H9 (cell line): ENCODE data around the gene MUC22. TPM values are rescaled to one million over a fixed set of nuclear protein-coding genes. Genes with fewer than 3 reads are reported as not detected.
A peak's percentile ranks its signal among the peaks of the same experiment; 100 is the strongest.

ENCODE experiments used
- DNase-seq: peaks from one replicate; pipeline ENCODE4 v3.0.0-alpha.2; 2017
- H2AFZ ChIP-seq: one replicate; pipeline ENCODE4 v1.6.1; 2013; ENCODE audit warnings: mild to moderate bottlenecking, low read length, control low read depth, moderate library complexity
- H2AK5ac ChIP-seq: 2 replicates; pipeline ENCODE4 v1.6.1; 2013; ENCODE audit warnings: low read length, control low read depth, mixed read lengths; ENCODE audit not compliant: insufficient read length
- H2BK120ac ChIP-seq: one replicate; pipeline ENCODE4 v1.6.1; 2013; ENCODE audit warnings: low read depth, mild to moderate bottlenecking, low read length, control low read depth, inconsistent platforms; ENCODE audit not compliant: poor library complexity, severe bottlenecking
- H2BK12ac ChIP-seq: 2 replicates; pipeline ENCODE4 v1.6.1; 2013; ENCODE audit warnings: low read length, control low read depth, mixed read lengths, low read depth; ENCODE audit not compliant: insufficient read length
- H2BK15ac ChIP-seq: 2 replicates; pipeline ENCODE4 v1.6.1; 2013; ENCODE audit warnings: low read depth, low read length, control low read depth
- H2BK20ac ChIP-seq: one replicate; pipeline ENCODE4 v1.6.1; 2013; ENCODE audit warnings: low read depth, mild to moderate bottlenecking, low read length, control low read depth, inconsistent platforms; ENCODE audit not compliant: poor library complexity, severe bottlenecking
- H2BK5ac ChIP-seq: 2 replicates; pipeline ENCODE4 v1.6.1; 2013; ENCODE audit warnings: low read length, control low read depth, mixed read lengths; ENCODE audit not compliant: insufficient read length
- H3K14ac ChIP-seq: 2 replicates; pipeline ENCODE4 v1.6.1; 2013; ENCODE audit warnings: low read length, control low read depth; ENCODE audit not compliant: insufficient read depth
- H3K18ac ChIP-seq: 2 replicates; pipeline ENCODE4 v1.6.1; 2013; ENCODE audit warnings: low read depth, mild to moderate bottlenecking, mixed read lengths, low read length, control low read depth; ENCODE audit not compliant: insufficient read length
- H3K23ac ChIP-seq: 2 replicates; pipeline ENCODE4 v1.6.1; 2013; ENCODE audit warnings: low read length, control low read depth, mixed read lengths, low read depth; ENCODE audit not compliant: insufficient read length
- H3K23me2 ChIP-seq: 2 replicates; pipeline ENCODE4 v1.6.1; 2013; ENCODE audit warnings: low read depth, mild to moderate bottlenecking, mixed read lengths, low read length, control low read depth; ENCODE audit not compliant: insufficient read length, poor library complexity, severe bottlenecking
- H3K27ac ChIP-seq: 2 replicates; pipeline ENCODE4 v1.5.1; 2013; ENCODE audit warnings: low read length, control low read depth, mixed read lengths, low read depth; ENCODE audit not compliant: insufficient read length
- H3K27me3 ChIP-seq: 2 replicates; pipeline ENCODE4 v1.6.1; 2013; ENCODE audit warnings: low read length, control low read depth, inconsistent platforms; ENCODE audit not compliant: insufficient read depth
- H3K4ac ChIP-seq: 2 replicates; pipeline ENCODE4 v1.6.1; 2013; ENCODE audit warnings: low read depth, mild to moderate bottlenecking, control low read depth, inconsistent platforms, low read length, moderate library complexity
- H3K4me1 ChIP-seq: 2 replicates; pipeline ENCODE4 v1.6.1; 2013; ENCODE audit warnings: low read length, control low read depth, inconsistent platforms; ENCODE audit not compliant: insufficient read depth
- H3K4me2 ChIP-seq: 2 replicates; pipeline ENCODE4 v1.6.1; 2013; ENCODE audit warnings: low read length, control low read depth, mixed read lengths; ENCODE audit not compliant: insufficient read length, insufficient read depth
- H3K56ac ChIP-seq: 2 replicates; pipeline ENCODE4 v1.6.1; 2013; ENCODE audit warnings: low read depth, mild to moderate bottlenecking, mixed read lengths, low read length, control low read depth; ENCODE audit not compliant: insufficient read length
- H3K79me1 ChIP-seq: 2 replicates; pipeline ENCODE4 v1.6.1; 2013; ENCODE audit warnings: low read depth, mild to moderate bottlenecking, moderate library complexity, low read length, control low read depth, inconsistent platforms; ENCODE audit not compliant: insufficient read depth, poor library complexity, severe bottlenecking
- H3K79me2 ChIP-seq: 2 replicates; pipeline ENCODE4 v1.6.1; 2013; ENCODE audit warnings: low read length, control low read depth, inconsistent platforms; ENCODE audit not compliant: insufficient read depth
- H3K9ac ChIP-seq: 2 replicates; pipeline ENCODE4 v1.6.1; 2013; ENCODE audit warnings: low read length, control low read depth, mixed read lengths; ENCODE audit not compliant: insufficient read length; ENCODE audit errors: extremely low read depth
- H3K9me3 ChIP-seq: one replicate; pipeline ENCODE4 v1.6.1; 2013; ENCODE audit warnings: low read depth, low read length, inconsistent platforms; ENCODE audit not compliant: control insufficient read depth
- H3T11ph ChIP-seq: one replicate; pipeline ENCODE4 v1.6.1; 2013; ENCODE audit warnings: mild to moderate bottlenecking, low read length, control low read depth, inconsistent platforms
- H4K20me1 ChIP-seq: one replicate; pipeline ENCODE4 v1.6.1; 2013; ENCODE audit not compliant: control insufficient read depth, insufficient read length, insufficient read depth
- H4K5ac ChIP-seq: 2 replicates; pipeline ENCODE4 v1.6.1; 2013; ENCODE audit warnings: low read depth, mild to moderate bottlenecking, mixed read lengths, low read length, control low read depth; ENCODE audit not compliant: insufficient read length
- H4K8ac ChIP-seq: replicated peaks from 2 replicates; pipeline ENCODE4 v1.6.1; 2013; ENCODE audit warnings: low read length, control low read depth, mixed read lengths, low read depth; ENCODE audit not compliant: insufficient read length
- H4K91ac ChIP-seq: 2 replicates; pipeline ENCODE4 v1.6.1; 2013; ENCODE audit warnings: low read depth, mild to moderate bottlenecking, moderate library complexity, mixed read lengths, low read length, control low read depth; ENCODE audit not compliant: insufficient read length
- H3K27ac Mint-ChIP-seq, 3 experiments: 2 replicates in 2 of 3; 3 replicates in 1 of 3; pipeline ENCODE4 v1.8.0; 2020 to 2021; ENCODE audit warnings: mixed read lengths in 3 of 3, mild to moderate bottlenecking in 1 of 3, moderate library complexity in 1 of 3
- H3K27me3 Mint-ChIP-seq: 2 replicates; pipeline ENCODE4 v1.8.0; 2021; ENCODE audit warnings: low read depth, mild to moderate bottlenecking, moderate library complexity, mixed read lengths
- H3K36me3 Mint-ChIP-seq, 3 experiments: 2 replicates in 2 of 3; 3 replicates in 1 of 3; pipeline ENCODE4 v1.8.0; 2020 to 2021; ENCODE audit warnings: low read depth in 3 of 3, mixed read lengths in 3 of 3; ENCODE audit not compliant: insufficient read depth in 1 of 3
- H3K4me1 Mint-ChIP-seq, 2 experiments: 2 replicates each; pipeline ENCODE4 v1.8.0; 2020; ENCODE audit warnings: mixed read lengths in 2 of 2
- H3K4me3 Mint-ChIP-seq, 2 experiments: 2 replicates in 1 of 2; 3 replicates in 1 of 2; pipeline ENCODE4 v1.8.0; 2020 to 2021; ENCODE audit warnings: mild to moderate bottlenecking in 2 of 2, mixed read lengths in 2 of 2, moderate library complexity in 1 of 2
- H3K9me3 Mint-ChIP-seq, 2 experiments: 2 replicates in 1 of 2; 3 replicates in 1 of 2; pipeline ENCODE4 v1.8.0; 2020; ENCODE audit warnings: mild to moderate bottlenecking in 2 of 2, mixed read lengths in 2 of 2, moderate library complexity in 1 of 2
- CTCF ChIP-seq: fragments of 200-600 bp; sonication (generic); conservative IDR thresholded peaks from 3 replicates; pipeline ENCODE4 v1.8.0; 2021; ENCODE audit warnings: antibody characterized with exemption, mild to moderate bottlenecking
- WGBS: extraction: QIAGEN DNeasy Blood & Tissue Kit; methylation state at CpG from one replicate; pipeline ENCODE4 v1.1.7; 2013; ENCODE audit warnings: missing lambda C conversion rate, low lambda C conversion rate, mixed read lengths; ENCODE audit not compliant: insufficient read length; ENCODE audit errors: extremely low coverage; 5-methylcytosine and 5-hydroxymethylcytosine counted together
- total RNA-seq: library from RNA; stranded (reverse); gene quantifications from 2 replicates; pipeline ENCODE4 v1.2.1, GENCODE V29; 2021

The MUC22 gene
- total RNA-seq, 1 experiment from 2014 or later, result not detected

GRCh38 chr6:30964075-30964474 lies 46.2 kb upstream of the MUC22 start:
- no peak overlapping the region for H3K4me2 ChIP-seq
- no peak overlapping the region for H3K18ac ChIP-seq
- no peak overlapping the region for H2BK20ac ChIP-seq
- no peak overlapping the region for H2AK5ac ChIP-seq
- peaks cover 4 to 14% of the 10 kb centered on the region in 2 experiments; a peak in 3 of 4 replicates for H3K4me1 Mint-ChIP-seq
- peaks cover 18% of the 10 kb centered on the region for H3K27me3 Mint-ChIP-seq
- no peak overlapping the region for H2AFZ ChIP-seq
- no peak overlapping the region for H3T11ph ChIP-seq
- H3K4ac ChIP-seq, result no peak overlapping the region
- TF ChIP-seq CTCF, result no peak
- WGBS, result no CpG with 5 or more reads among the region's 4 CpGs
- 0 out of 7 replicates have a peak overlapping the region, but pooled peaks of 1 of the 3 experiments have one; percentile 12 for H3K27ac Mint-ChIP-seq
- H3K9me3 Mint-ChIP-seq, result peaks cover 0 to 3% of the 10 kb centered on the region in 2 experiments; a peak in 2 of 5 replicates
- no peak overlapping the region for H4K5ac ChIP-seq
- no peak for DNase-seq
- H2BK12ac ChIP-seq, result no peak overlapping the region
- H2BK5ac ChIP-seq, result no peak overlapping the region
- H3K9me3 ChIP-seq, result no peaks in the 10 kb centered on the region
- no peak overlapping the region for H3K14ac ChIP-seq
- H3K4me1 ChIP-seq, result no peaks in the 10 kb centered on the region
- no peak overlapping the region for H3K23ac ChIP-seq
- H3K79me1 ChIP-seq, result no peaks in the 10 kb centered on the region
- H2BK15ac ChIP-seq, result no peak overlapping the region
- H4K8ac ChIP-seq, result no peak overlapping the region
- H3K36me3 Mint-ChIP-seq, result peaks cover 0 to 1% (median 0%) of the 10 kb centered on the region in 3 experiments; a peak in 1 of 7 replicates
- H4K20me1 ChIP-seq, result no peaks in the 10 kb centered on the region
- H4K91ac ChIP-seq, result no peak overlapping the region
- no peaks in the 10 kb centered on the region for H3K23me2 ChIP-seq
- H3K56ac ChIP-seq, result no peak overlapping the region
- no peak overlapping the region for H3K9ac ChIP-seq
- H3K79me2 ChIP-seq, result no peaks in the 10 kb centered on the region
- no peaks in the 10 kb centered on the region for H3K27me3 ChIP-seq
- no peak overlapping the region for H3K4me3 Mint-ChIP-seq
- no peak overlapping the region for H2BK120ac ChIP-seq
- no peak overlapping the region for H3K27ac ChIP-seq
